SKM-1 (cell line): Measurements from ENCODE around the gene TMEM238L.
"Not testable (repeated sequence)": the region's sequence is repeated elsewhere in the genome, so short reads cannot be mapped to it uniquely, and the experiment has no call there.

Experiments used
- DNase-seq: peaks from one replicate; lab custom pipeline; 2025; ENCODE audit not compliant: unreplicated experiment; lab: John Stamatoyannopoulos, UW

Gene TMEM238L

GRCh38 chr17:10803830-10804475 is at the start of gene TMEM238L:
Gene TMEM238L (minus strand): TSS chr17:10804099. CDS start chr17:10803963, 136 bp downstream.
- DNase-seq, result no peak

GRCh38 chr17:10846636-10847035 is 42.7 kb upstream of the TMEM238L start:
- DNase-seq, result not testable (repeated sequence)

- no peak for DNase-seq
Observed at GRCh38 chr17:10845388-10845751, 41.5 kb upstream of the TMEM238L start.

- peak; percentile 2 for DNase-seq
Observed at GRCh38 chr17:10844621-10845387, 40.9 kb upstream of the TMEM238L start.

GRCh38 chr17:10843811-10844210 is 39.9 kb upstream of the TMEM238L start:
- DNase-seq, result no peak

- no peak for DNase-seq
Observed at GRCh38 chr17:10842658-10843057, 38.8 kb upstream of the TMEM238L start.

GRCh38 chr17:10838682-10839081 is 34.8 kb upstream of the TMEM238L start:
- DNase-seq, result no peak

GRCh38 chr17:10837921-10838320 is 34.0 kb upstream of the TMEM238L start, which contains the start of gene PIRT:
Gene PIRT (minus strand): TSS chr17:10838087. CDS start chr17:10825645, 12,442 bp downstream.
- DNase-seq, result no peak

- no peak for DNase-seq
Observed at GRCh38 chr17:10836966-10837590, 33.2 kb upstream of the TMEM238L start.

- no peak for DNase-seq
Observed at GRCh38 chr17:10836145-10836544, 32.2 kb upstream of the TMEM238L start.

GRCh38 chr17:10831696-10832095 is 27.8 kb upstream of the TMEM238L start:
- no peak for DNase-seq

GRCh38 chr17:10827898-10828552 is 24.1 kb upstream of the TMEM238L start:
- no peak for DNase-seq

- no peak for DNase-seq
Observed at GRCh38 chr17:10824874-10825273, 21.0 kb upstream of the TMEM238L start.

GRCh38 chr17:10821770-10822169 is 17.9 kb upstream of the TMEM238L start:
- no peak for DNase-seq

- no peak for DNase-seq
Observed at GRCh38 chr17:10821054-10821453, 17.2 kb upstream of the TMEM238L start.

GRCh38 chr17:10815319-10815718 is 11.4 kb upstream of the TMEM238L start:
- no peak for DNase-seq

- DNase-seq, result no peak
Observed at GRCh38 chr17:10814075-10814474, 10.2 kb upstream of the TMEM238L start.

GRCh38 chr17:10812674-10813073 is 8.8 kb upstream of the TMEM238L start:
- no peak for DNase-seq

- DNase-seq, result no peak
Observed at GRCh38 chr17:10809605-10810004, 5.7 kb upstream of the TMEM238L start.

- DNase-seq, result no peak
Observed at GRCh38 chr17:10807704-10808128, 3.8 kb upstream of the TMEM238L start.

- no peak for DNase-seq
Observed at GRCh38 chr17:10806545-10807262, 2.8 kb upstream of the TMEM238L start.
